Sigmoid colon (tissue), 4 donors: ENCODE results near the gene CHRDL1.

ENCODE experiments used
- EP300 ChIP-seq, 4 donors: sonication (generic); formaldehyde crosslinking; IDR thresholded peaks; one replicate each; pipeline ENCODE4 v1.6.1; 2017; ENCODE audit warnings: antibody characterized with exemption in 4 of 4
- POLR2A ChIP-seq, 2 donors: fragments of 450-650 bp; IDR thresholded peaks; one replicate each; pipeline ENCODE4 v1.6.1; 2016; ENCODE audit warnings: antibody characterized with exemption in 2 of 2, mild to moderate bottlenecking in 2 of 2, moderate library complexity in 2 of 2
- POLR2AphosphoS5 ChIP-seq, 4 donors: sonication (generic); formaldehyde crosslinking; IDR thresholded peaks; one replicate each; pipeline ENCODE4 v1.6.1; 2017; ENCODE audit warnings: antibody characterized with exemption in 4 of 4
- TF ChIP-seq, protein P1 (sequence below), 4 experiments: fragments of 450-650 bp in 3 of 4; fragments of 200-600 bp in 1 of 4; IDR thresholded peaks; one replicate each; pipeline ENCODE4 v1.5.1; 2016 to 2019; ENCODE audit warnings: antibody characterized with exemption in 4 of 4, mild to moderate bottlenecking in 3 of 4, moderate library complexity in 2 of 4

DNA sequence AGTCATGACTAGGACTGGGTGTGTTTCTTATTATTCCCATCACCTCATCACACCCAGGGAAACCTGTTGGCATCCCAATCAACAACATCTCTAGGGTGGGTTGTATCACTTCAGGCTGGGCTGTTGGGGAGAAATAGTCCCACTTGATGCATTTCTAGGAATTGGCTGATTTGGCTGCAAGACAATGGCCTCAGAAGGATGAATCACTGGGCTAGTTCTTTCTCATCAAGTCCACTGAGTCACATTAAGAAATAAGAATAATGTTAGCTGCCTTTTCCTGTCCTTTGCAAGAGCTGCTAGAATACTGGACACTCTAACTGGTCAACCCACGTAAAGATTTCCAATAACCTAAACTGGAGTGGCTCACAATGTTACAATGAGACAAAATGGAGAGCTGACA is 104.2 kb downstream of the CHRDL1 start:
- TF ChIP-seq, protein P1, sequence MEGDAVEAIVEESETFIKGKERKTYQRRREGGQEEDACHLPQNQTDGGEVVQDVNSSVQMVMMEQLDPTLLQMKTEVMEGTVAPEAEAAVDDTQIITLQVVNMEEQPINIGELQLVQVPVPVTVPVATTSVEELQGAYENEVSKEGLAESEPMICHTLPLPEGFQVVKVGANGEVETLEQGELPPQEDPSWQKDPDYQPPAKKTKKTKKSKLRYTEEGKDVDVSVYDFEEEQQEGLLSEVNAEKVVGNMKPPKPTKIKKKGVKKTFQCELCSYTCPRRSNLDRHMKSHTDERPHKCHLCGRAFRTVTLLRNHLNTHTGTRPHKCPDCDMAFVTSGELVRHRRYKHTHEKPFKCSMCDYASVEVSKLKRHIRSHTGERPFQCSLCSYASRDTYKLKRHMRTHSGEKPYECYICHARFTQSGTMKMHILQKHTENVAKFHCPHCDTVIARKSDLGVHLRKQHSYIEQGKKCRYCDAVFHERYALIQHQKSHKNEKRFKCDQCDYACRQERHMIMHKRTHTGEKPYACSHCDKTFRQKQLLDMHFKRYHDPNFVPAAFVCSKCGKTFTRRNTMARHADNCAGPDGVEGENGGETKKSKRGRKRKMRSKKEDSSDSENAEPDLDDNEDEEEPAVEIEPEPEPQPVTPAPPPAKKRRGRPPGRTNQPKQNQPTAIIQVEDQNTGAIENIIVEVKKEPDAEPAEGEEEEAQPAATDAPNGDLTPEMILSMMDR (IDR thresholded peaks at IDR 0.05): no peak
- TF ChIP-seq POLR2AphosphoS5 (IDR thresholded peaks at IDR 0.05) (no peak), POLR2A (IDR thresholded peaks at IDR 0.05) (no peak), EP300 (IDR thresholded peaks at IDR 0.05) (no peak)
